Islet precursor cell (in vitro differentiated cells): ENCODE results near the gene AAK1.
"Not testable (repeated sequence)": the region's sequence is repeated elsewhere in the genome, so short reads cannot be mapped to it uniquely, and the experiment has no call there.

Experiments used
- DNase-seq: peaks from one replicate; pipeline ENCODE4 v3.0.0-alpha.2; 2018

The AAK1 gene

GRCh38 chr2:69437751-69438154, 205.8 kb downstream of the AAK1 start:
- no peak for DNase-seq

- DNase-seq: peak; percentile 99
Observed at GRCh38 chr2:69436938-69437750, 206.4 kb downstream of the AAK1 start, which contains the start of gene NFU1. TSS of gene NFU1 (minus strand) at chr2:69437435. CDS start at chr2:69437422, 13 bp downstream.

DNA sequence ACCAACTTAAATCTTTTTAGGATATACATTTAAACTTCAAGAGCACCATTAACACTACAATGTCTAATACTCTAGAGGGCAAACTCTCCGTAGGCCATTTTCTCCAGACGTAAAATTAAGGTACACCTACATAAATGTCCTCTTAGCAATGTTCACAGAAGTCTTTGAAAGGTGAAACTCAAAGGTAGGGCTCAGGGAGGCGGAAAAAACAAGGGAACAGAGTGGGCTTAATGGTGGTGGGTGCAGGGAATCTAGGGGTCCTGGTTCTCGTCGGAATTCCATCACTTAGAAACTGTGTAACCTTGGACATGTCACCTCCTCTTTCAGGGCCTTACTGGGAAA, 207.0 kb downstream of the AAK1 start:
- DNase-seq: no peak

DNA sequence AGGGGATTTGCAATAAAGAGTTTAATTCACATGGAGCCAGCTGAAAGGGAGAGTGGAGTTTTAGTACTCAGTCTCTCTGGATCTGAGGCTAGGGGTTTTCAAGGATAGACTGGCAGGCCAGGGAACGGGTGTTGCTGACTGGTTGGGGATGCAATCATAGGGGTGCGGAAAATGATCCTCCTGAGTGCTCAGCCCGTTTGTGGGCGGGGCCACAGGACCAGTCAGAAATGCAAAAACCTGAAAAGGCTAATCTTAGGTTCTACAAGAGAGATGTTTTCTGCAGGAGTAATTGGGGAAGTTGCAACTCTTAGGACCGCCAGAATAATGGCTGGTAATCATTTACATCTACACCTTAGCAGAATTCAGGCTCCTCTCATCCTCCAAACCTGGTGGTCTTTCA, 208.8 kb downstream of the AAK1 start:
- DNase-seq: no peak

GRCh38 chr2:69429491-69430183, 213.9 kb downstream of the AAK1 start:
- no peak for DNase-seq

DNA sequence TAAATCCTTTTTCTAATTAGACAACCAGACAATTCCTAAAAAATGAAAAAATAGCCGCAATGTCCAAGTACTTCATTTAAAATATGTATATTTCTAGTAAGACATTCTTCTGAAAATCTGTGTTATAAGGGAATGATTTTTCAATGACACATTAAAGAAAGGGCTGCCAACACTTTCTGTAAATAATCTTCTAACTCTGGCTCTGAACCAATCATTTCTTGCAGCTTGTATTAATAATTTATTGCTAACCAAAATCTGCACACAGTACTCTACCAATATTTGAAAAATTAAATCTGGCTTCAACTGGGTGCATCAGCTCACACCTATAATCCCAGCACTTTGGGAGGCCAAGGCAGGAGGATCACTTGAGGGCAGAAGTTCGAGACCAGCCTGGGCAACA, 214.6 kb downstream of the AAK1 start:
- DNase-seq: no peak

- no peak for DNase-seq
Observed at GRCh38 chr2:69424419-69424818, 219.1 kb downstream of the AAK1 start.

- no peak for DNase-seq
Observed at GRCh38 chr2:69422198-69422597, 221.3 kb downstream of the AAK1 start.

GRCh38 chr2:69419111-69419510, 224.4 kb downstream of the AAK1 start:
- DNase-seq: not testable (repeated sequence)

GRCh38 chr2:69416147-69416546, 227.4 kb downstream of the AAK1 start:
- DNase-seq: no peak
